ENCODE measurements around the gene SCAI. TPM values are rescaled to one million over a fixed set of nuclear protein-coding genes. Genes with fewer than 3 reads are reported as not detected.
"Not testable (repeated sequence)": the region's sequence is repeated elsewhere in the genome, so short reads cannot be mapped to it uniquely, and the experiment has no call there.

The SCAI gene
- total and polyA plus RNA-seq, 7 donors = 0.39 to 5.2 (median 1.8) TPM

DNA sequence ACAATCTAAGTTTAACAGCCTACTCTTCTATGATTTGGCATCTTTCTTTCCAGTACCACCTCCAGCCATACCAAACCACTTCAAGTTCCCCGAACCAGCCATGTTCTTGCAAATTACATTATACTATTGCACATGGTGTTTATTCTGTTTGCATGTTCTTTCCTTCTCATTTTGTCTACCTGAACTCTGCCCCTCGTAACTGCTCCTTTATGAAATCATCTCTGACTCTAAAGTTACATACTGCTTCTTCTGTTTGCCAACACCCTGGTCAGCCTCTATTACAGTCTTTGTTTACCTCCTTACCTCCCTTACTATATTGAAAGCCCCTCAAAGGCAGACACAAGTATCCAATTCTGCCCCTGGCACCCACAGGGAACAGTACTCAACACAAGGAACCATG is 40.2 kb upstream of the SCAI start:
- intact Hi-C loops (cut with DNase I) = no loop called here
- Histone ChIP-seq H3K9me3 (no peaks in the 10 kb centered on the region), H3K27me3 (ENCODE audit: insufficient read depth in 3 of 3, low read length in 2 of 3) (no peaks in the 10 kb centered on the region), H3K4me3 (no peak overlapping the region), H3K4me1 (peaks cover 77% of the 10 kb centered on the region), H3K36me3 (ENCODE audit: insufficient read depth in 1 of 2, low read depth in 1 of 2) (peaks cover 3 to 6% of the 10 kb centered on the region in 2 donors), H3K27ac (peak overlapping the region; percentile 99)
- DNase-seq (no peak), ATAC-seq (no peak)
- WGBS, 3 donors = 56 to 67% (median 61%) methylated on average over 2 of the region's 2 CpGs
- TF ChIP-seq, protein P1, sequence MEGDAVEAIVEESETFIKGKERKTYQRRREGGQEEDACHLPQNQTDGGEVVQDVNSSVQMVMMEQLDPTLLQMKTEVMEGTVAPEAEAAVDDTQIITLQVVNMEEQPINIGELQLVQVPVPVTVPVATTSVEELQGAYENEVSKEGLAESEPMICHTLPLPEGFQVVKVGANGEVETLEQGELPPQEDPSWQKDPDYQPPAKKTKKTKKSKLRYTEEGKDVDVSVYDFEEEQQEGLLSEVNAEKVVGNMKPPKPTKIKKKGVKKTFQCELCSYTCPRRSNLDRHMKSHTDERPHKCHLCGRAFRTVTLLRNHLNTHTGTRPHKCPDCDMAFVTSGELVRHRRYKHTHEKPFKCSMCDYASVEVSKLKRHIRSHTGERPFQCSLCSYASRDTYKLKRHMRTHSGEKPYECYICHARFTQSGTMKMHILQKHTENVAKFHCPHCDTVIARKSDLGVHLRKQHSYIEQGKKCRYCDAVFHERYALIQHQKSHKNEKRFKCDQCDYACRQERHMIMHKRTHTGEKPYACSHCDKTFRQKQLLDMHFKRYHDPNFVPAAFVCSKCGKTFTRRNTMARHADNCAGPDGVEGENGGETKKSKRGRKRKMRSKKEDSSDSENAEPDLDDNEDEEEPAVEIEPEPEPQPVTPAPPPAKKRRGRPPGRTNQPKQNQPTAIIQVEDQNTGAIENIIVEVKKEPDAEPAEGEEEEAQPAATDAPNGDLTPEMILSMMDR (IDR thresholded peaks at IDR 0.05) = no peak

DNA sequence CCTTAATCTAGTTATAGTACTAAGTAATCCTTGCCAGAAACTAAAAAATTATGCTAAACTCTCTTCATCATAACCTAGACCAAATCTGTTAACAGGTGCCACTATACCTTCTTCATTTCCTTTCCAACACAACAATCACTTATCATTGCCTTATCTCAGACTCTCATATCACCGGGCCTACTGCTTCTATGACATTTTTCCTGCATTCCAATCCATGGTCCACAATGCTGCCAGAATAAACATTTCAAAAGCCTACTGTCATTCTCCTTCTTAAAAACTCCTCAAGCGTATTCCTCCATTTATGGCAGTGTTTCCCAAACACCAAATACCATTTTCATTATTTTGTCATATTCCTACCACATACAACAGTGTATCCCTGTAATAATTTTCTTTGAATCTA is 39.7 kb upstream of the SCAI start:
- no peaks in the 10 kb centered on the region for H3K27me3 ChIP-seq (ENCODE audit: insufficient read depth in 3 of 3, low read length in 2 of 3)
- no peak for DNase-seq
- WGBS, 3 donors = 53 to 64% (median 60%) methylated on average over 2 of the region's 2 CpGs
- ATAC-seq = no peak
- TF ChIP-seq, protein P1 (IDR thresholded peaks at IDR 0.05) = no peak
- peak overlapping the region; percentile 99 for H3K27ac ChIP-seq
- H3K36me3 ChIP-seq (ENCODE audit: insufficient read depth in 1 of 2, low read depth in 1 of 2) = peaks cover 3 to 6% of the 10 kb centered on the region in 2 donors
- no peak overlapping the region for H3K4me3 ChIP-seq
- intact Hi-C loops (cut with DNase I) = no loop called here
- no peaks in the 10 kb centered on the region for H3K9me3 ChIP-seq
- H3K4me1 ChIP-seq = peaks cover 77% of the 10 kb centered on the region

DNA sequence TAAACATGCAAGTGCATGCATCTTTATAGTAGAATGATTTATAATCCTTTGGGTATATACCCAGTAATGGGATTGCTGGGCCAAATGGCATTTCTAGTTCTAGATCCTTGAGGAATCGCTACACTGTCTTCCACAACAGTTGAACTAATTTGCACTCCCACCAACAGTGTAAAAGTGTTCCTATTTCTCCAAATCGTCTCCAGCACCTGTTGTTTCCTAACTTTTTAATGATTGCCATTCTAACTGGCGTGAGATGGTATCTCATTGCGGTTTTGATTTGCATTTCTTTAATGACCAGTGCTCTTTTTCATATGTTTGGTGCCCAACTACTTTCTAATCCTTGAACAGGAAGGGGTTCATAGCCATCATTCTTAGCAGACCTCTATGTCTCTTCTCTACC is 38.4 kb upstream of the SCAI start:
- ATAC-seq; H3K9me3 ChIP-seq; H3K27me3 ChIP-seq (ENCODE audit: insufficient read depth in 3 of 3, low read length in 2 of 3); DNase-seq; H3K4me3 ChIP-seq; intact Hi-C loops (cut with DNase I); H3K36me3 ChIP-seq (ENCODE audit: insufficient read depth in 1 of 2, low read depth in 1 of 2): not testable (repeated sequence)
- peaks cover 70% of the 10 kb centered on the region for H3K4me1 ChIP-seq
- 78 to 89% (median 89%) methylated on average over 4 of the region's 4 CpGs for WGBS, 3 donors
- H3K27ac ChIP-seq = peak overlapping the region; percentile 99

DNA sequence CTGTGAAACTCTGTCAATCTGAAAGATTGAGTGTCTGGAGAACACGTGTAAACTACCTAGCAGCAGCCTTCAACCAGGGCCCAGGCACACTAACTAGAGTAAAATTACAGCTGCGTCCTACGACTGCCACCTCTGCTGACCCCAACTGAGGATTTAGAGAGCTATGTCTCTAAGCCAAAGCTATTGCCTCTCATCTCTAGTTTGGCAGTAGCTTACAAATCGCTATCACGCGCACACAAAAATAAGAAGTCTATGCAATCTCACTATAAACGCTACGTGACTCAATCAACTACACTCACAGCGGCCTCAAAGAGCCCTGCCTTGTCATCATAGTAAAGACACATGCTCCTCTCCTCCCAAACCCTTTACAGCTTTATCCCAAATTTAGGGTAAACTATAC is 37.5 kb upstream of the SCAI start:
- peak overlapping the region; percentile 99 for H3K27ac ChIP-seq
- H3K27me3 ChIP-seq (ENCODE audit: insufficient read depth in 3 of 3, low read length in 2 of 3) = no peaks in the 10 kb centered on the region
- no peaks in the 10 kb centered on the region for H3K9me3 ChIP-seq
- H3K4me3 ChIP-seq = no peak overlapping the region
- intact Hi-C loops (cut with DNase I) = no loop called here
- peaks cover 66% of the 10 kb centered on the region for H3K4me1 ChIP-seq
- DNase-seq (peak in 1 of 2 donors; percentile 74), ATAC-seq (peak; percentile 94 to 97 (median 96))
- 36 to 45% (median 37%) methylated on average over 9 of the region's 9 CpGs for WGBS, 3 donors
- H3K36me3 ChIP-seq (ENCODE audit: insufficient read depth in 1 of 2, low read depth in 1 of 2) = peaks cover 3 to 6% of the 10 kb centered on the region in 2 donors
- TF ChIP-seq, protein P1 (IDR thresholded peaks at IDR 0.05) = no peak

DNA sequence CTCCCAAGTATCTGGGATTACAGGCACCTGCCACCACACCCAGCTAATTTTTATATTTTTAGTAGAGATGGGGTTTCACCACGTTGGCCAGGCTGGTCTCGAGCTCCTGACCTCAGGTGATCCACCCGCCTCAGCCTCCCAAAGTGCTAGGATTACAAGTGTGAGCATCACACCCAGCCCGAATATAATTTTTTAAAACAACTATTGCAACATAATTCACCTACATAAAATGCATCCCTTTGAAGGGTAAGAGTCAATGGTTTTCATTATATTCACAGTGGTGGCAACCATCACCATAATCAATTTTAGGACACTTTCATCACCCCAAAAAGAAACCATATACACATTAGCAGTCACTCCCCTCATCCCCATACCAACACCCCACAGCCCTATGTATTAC is 36.4 kb upstream of the SCAI start:
- ATAC-seq; DNase-seq; H3K4me3 ChIP-seq; H3K27me3 ChIP-seq (ENCODE audit: insufficient read depth in 3 of 3, low read length in 2 of 3); intact Hi-C loops (cut with DNase I); H3K9me3 ChIP-seq; H3K36me3 ChIP-seq (ENCODE audit: insufficient read depth in 1 of 2, low read depth in 1 of 2): not testable (repeated sequence)
- 35 to 67% (median 42%) methylated on average over 4 of the region's 4 CpGs for WGBS, 3 donors
- Histone ChIP-seq H3K27ac (peak overlapping the region; percentile 99), H3K4me1 (peaks cover 74% of the 10 kb centered on the region)

DNA sequence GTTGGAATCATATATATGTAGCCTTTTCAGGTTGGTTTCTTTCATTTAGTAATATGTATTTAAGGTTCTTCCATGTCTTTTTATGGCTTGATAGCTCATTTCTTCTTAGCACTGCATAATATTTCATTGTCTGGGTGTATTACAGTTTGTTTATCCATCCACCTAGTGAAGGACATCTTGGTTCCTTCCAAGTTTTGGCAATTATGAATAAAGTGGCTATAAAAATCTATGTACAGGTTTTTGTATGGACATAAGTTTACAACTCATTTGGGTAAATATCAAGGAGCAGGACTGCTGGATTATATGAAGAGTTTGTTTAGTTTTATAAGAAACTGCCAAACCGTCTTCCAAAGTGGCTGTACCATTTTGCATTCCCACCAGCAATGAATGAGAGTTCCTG is 34.6 kb upstream of the SCAI start:
- DNase-seq = no peak
- 91 to 96% (median 95%) methylated on average over 1 of the region's 1 CpG for WGBS, 3 donors
- H3K4me3 ChIP-seq = no peak overlapping the region
- no peak overlapping the region for H3K27ac ChIP-seq
- no peaks in the 10 kb centered on the region for H3K9me3 ChIP-seq
- no peak for ATAC-seq
- no peaks in the 10 kb centered on the region for H3K27me3 ChIP-seq (ENCODE audit: insufficient read depth in 3 of 3, low read length in 2 of 3)
- TF ChIP-seq, protein P1 (IDR thresholded peaks at IDR 0.05) = no peak
- intact Hi-C loops (cut with DNase I) = no loop called here
- peaks cover 70% of the 10 kb centered on the region for H3K4me1 ChIP-seq
- no peaks in the 10 kb centered on the region for H3K36me3 ChIP-seq (ENCODE audit: insufficient read depth in 1 of 2, low read depth in 1 of 2)

All from psoas muscle (tissue), 8 donors.